H1 (cell line): Measurements from ENCODE around the gene ADCY5. TPM values are rescaled to one million over a fixed set of nuclear protein-coding genes. Genes with fewer than 3 reads are reported as not detected.

Experiments
- CTCF ChIA-PET: fragments of 300-600 bp; sonication (Branson Sonifier 250); formaldehyde crosslinking; loops from one replicate; lab custom pipeline; 2021; ENCODE audit not compliant: partially characterized antibody; lab: Charles Lee
- POLR2A ChIA-PET: fragments of 300-600 bp; sonication (Branson Sonifier 250); formaldehyde crosslinking; loops from one replicate; lab custom pipeline; 2021; ENCODE audit warnings: inconsistent platforms; ENCODE audit not compliant: partially characterized antibody; lab: Charles Lee
- DNase-seq, 2 experiments: peaks; one replicate each; pipeline versions ENCODE4 v3.0.0 to v3.0.0-alpha.2; 2010 to 2022; ENCODE audit warnings: low spot score in 2 of 2, low read depth in 1 of 2, mixed read lengths in 1 of 2
- FAIRE-seq: peaks from 2 replicates; lab custom pipeline; 2011; peaks lifted over from hg19 to GRCh38; lab: Jason Lieb, UNC
- H2AFZ ChIP-seq: 2 replicates; pipeline ENCODE4 v1.8.1; 2012; ENCODE audit warnings: low read length, inconsistent platforms
- H2AK5ac ChIP-seq: 2 replicates; pipeline ENCODE4 v1.6.1; 2013; ENCODE audit warnings: low read depth, low read length
- H2BK120ac ChIP-seq: replicated peaks from 2 replicates; pipeline ENCODE3; 2013; ENCODE audit warnings: low read depth, low read length, inconsistent platforms
- H2BK12ac ChIP-seq: 2 replicates; pipeline ENCODE4 v1.6.1; 2013; ENCODE audit warnings: low read depth, low read length
- H2BK15ac ChIP-seq: 2 replicates; pipeline ENCODE4 v1.6.1; 2013; ENCODE audit warnings: low read length
- H2BK20ac ChIP-seq: 2 replicates; pipeline ENCODE4 v1.6.1; 2013; ENCODE audit warnings: low read length
- H2BK5ac ChIP-seq: 2 replicates; pipeline ENCODE4 v1.6.1; 2013; ENCODE audit warnings: low read depth, low read length
- H3K14ac ChIP-seq: 2 replicates; pipeline ENCODE4 v1.6.1; 2013; ENCODE audit warnings: inconsistent platforms; ENCODE audit not compliant: insufficient read length
- H3K18ac ChIP-seq: 2 replicates; pipeline ENCODE4 v1.6.1; 2013; ENCODE audit warnings: low read length; ENCODE audit errors: extremely low read depth
- H3K23ac ChIP-seq: 2 replicates; pipeline ENCODE4 v1.6.1; 2013; ENCODE audit warnings: inconsistent platforms; ENCODE audit not compliant: insufficient read length
- H3K23me2 ChIP-seq: 2 replicates; pipeline ENCODE4 v1.6.1; 2013; ENCODE audit warnings: low read depth, low read length
- H3K27ac ChIP-seq: 2 replicates; pipeline ENCODE4 v1.6.1; 2011; ENCODE audit warnings: low read depth, low read length, inconsistent platforms
- H3K27me3 ChIP-seq, 4 experiments: replicated peaks in 1 of 4; 1 replicate in 1 of 4; 2 replicates in 3 of 4; pipeline versions ENCODE4 v1.6.1 to v1.8.1; 2011 to 2013; ENCODE audit warnings: low read length in 3 of 4, mild to moderate bottlenecking in 3 of 4, inconsistent platforms in 2 of 4, mixed read lengths in 2 of 4, moderate library complexity in 1 of 4; ENCODE audit not compliant: control insufficient read depth in 3 of 4, insufficient read depth in 3 of 4; ENCODE audit errors: extremely low read depth in 1 of 4
- H3K36me3 ChIP-seq, 4 experiments: 2 replicates each; pipeline versions ENCODE4 v1.6.1 to v1.8.1; 2011 to 2013; ENCODE audit warnings: mild to moderate bottlenecking in 4 of 4, low read length in 3 of 4, moderate library complexity in 2 of 4, control low read depth in 1 of 4, inconsistent platforms in 1 of 4; ENCODE audit not compliant: insufficient read depth in 4 of 4, control insufficient read depth in 2 of 4
- H3K4ac ChIP-seq: replicated peaks from 2 replicates; pipeline ENCODE3; 2013; ENCODE audit warnings: low read length, low read depth, mixed read lengths, inconsistent platforms; ENCODE audit not compliant: insufficient read length
- H3K4me1 ChIP-seq, 4 experiments: replicated peaks in 1 of 4; 1 replicate in 1 of 4; 2 replicates in 3 of 4; pipeline versions ENCODE4 v1.6.1 to v1.8.1; 2011 to 2013; ENCODE audit warnings: low read length in 3 of 4, inconsistent platforms in 2 of 4, mixed read lengths in 1 of 4; ENCODE audit not compliant: insufficient read depth in 4 of 4, control insufficient read depth in 3 of 4
- H3K4me2 ChIP-seq, 2 experiments: 2 replicates each; pipeline versions ENCODE4 v1.6.1 to v1.8.1; 2011 to 2013; ENCODE audit warnings: low read depth in 2 of 2, low read length in 2 of 2, control low read depth in 1 of 2, inconsistent platforms in 1 of 2, mild to moderate bottlenecking in 1 of 2; ENCODE audit not compliant: insufficient read depth in 1 of 2
- H3K4me3 ChIP-seq, 4 experiments: fragments of 200-600, 300-600 bp in 1 of 4; sonication (generic), shearing (Covaris generic), sonication (Bioruptor Twin) in 1 of 4; 2 replicates each; pipeline versions ENCODE4 v1.5.1 to v1.8.1; 2011 to 2016; ENCODE audit warnings: low read length in 4 of 4, low read depth in 3 of 4, control low read depth in 2 of 4, inconsistent platforms in 2 of 4, mild to moderate bottlenecking in 2 of 4, mixed read lengths in 1 of 4, moderate library complexity in 1 of 4; ENCODE audit not compliant: insufficient read depth in 2 of 4; ENCODE audit errors: extremely low read depth in 1 of 4
- H3K56ac ChIP-seq: replicated peaks from 2 replicates; pipeline ENCODE3; 2013; ENCODE audit warnings: low read depth, mild to moderate bottlenecking, mixed read lengths, low read length, inconsistent platforms; ENCODE audit not compliant: insufficient read length
- H3K79me1 ChIP-seq: 2 replicates; pipeline ENCODE4 v1.6.1; 2013; ENCODE audit warnings: low read depth, low read length, control low read depth
- H3K79me2 ChIP-seq, 2 experiments: 2 replicates each; pipeline versions ENCODE4 v1.6.1 to v1.8.1; 2012 to 2013; ENCODE audit warnings: low read length in 2 of 2, mild to moderate bottlenecking in 2 of 2, inconsistent platforms in 1 of 2; ENCODE audit not compliant: insufficient read depth in 2 of 2, control insufficient read depth in 1 of 2
- H3K9ac ChIP-seq, 4 experiments: replicated peaks in 1 of 4; 1 replicate in 1 of 4; 2 replicates in 3 of 4; pipeline versions ENCODE4 v1.6.1 to v1.8.1; 2011 to 2013; ENCODE audit warnings: low read depth in 3 of 4, low read length in 3 of 4, control low read depth in 2 of 4, mild to moderate bottlenecking in 2 of 4, moderate library complexity in 2 of 4, inconsistent platforms in 1 of 4; ENCODE audit errors: extremely low read depth in 1 of 4
- H3K9me3 ChIP-seq, 2 experiments: 2 replicates each; pipeline versions ENCODE4 v1.6.1 to v1.8.1; 2012 to 2013; ENCODE audit warnings: mild to moderate bottlenecking in 2 of 2, moderate library complexity in 2 of 2, control low read depth in 1 of 2, inconsistent platforms in 1 of 2, low read depth in 1 of 2, low read length in 1 of 2, mixed read lengths in 1 of 2; ENCODE audit not compliant: insufficient read depth in 2 of 2
- H4K20me1 ChIP-seq, 2 experiments: replicated peaks in 1 of 2; 2 replicates each; pipeline versions ENCODE3 to v1.8.1; 2011 to 2013; ENCODE audit warnings: inconsistent platforms in 2 of 2, low read length in 2 of 2, mild to moderate bottlenecking in 1 of 2; ENCODE audit not compliant: insufficient read depth in 2 of 2, control insufficient read depth in 1 of 2
- H4K5ac ChIP-seq: 2 replicates; pipeline ENCODE4 v1.6.1; 2013; ENCODE audit warnings: low read length, low read depth, mixed read lengths, inconsistent platforms; ENCODE audit not compliant: insufficient read length
- H4K8ac ChIP-seq: 2 replicates; pipeline ENCODE4 v1.8.0; 2013; ENCODE audit warnings: mild to moderate bottlenecking, moderate library complexity, low read length, inconsistent platforms; ENCODE audit not compliant: insufficient read depth; ENCODE audit errors: extremely low read depth
- H4K91ac ChIP-seq: replicated peaks from 2 replicates; pipeline ENCODE3; 2013; ENCODE audit warnings: low read length, mixed read lengths, inconsistent platforms; ENCODE audit not compliant: insufficient read length
- BCL11A ChIP-seq, 2 experiments: IDR thresholded peaks; one replicate each; pipeline ENCODE4 v1.6.1; 2011; ENCODE audit warnings: low read depth in 2 of 2, low read length in 2 of 2, mild to moderate bottlenecking in 2 of 2
- BRCA1 ChIP-seq: IDR thresholded peaks from 2 replicates; pipeline ENCODE4 v1.6.1; 2012; ENCODE audit warnings: low read depth, low read length, improper control_type of control experiment
- CBX5 ChIP-seq: fragments of 300-800, 300-1000 bp; sonication (generic); IDR thresholded peaks from 2 replicates; pipeline ENCODE4 v1.7.1; 2016; ENCODE audit warnings: antibody characterized with exemption, low read length, low read depth
- GABPA ChIP-seq: IDR thresholded peaks from 2 replicates; pipeline ENCODE4 v1.6.1; 2011; ENCODE audit warnings: mild to moderate bottlenecking, low read length, moderate library complexity, borderline replicate concordance; ENCODE audit not compliant: insufficient read depth
- JUN ChIP-seq: IDR thresholded peaks from 2 replicates; pipeline ENCODE4 v1.6.1; 2011; ENCODE audit warnings: low read depth, mild to moderate bottlenecking, improper control_type of control experiment, low read length
- KDM1A ChIP-seq: fragments of 200-600, 300-600 bp; sonication (generic); IDR thresholded peaks from 2 replicates; pipeline ENCODE4 v1.7.1; 2016; ENCODE audit warnings: mild to moderate bottlenecking, low read length, borderline replicate concordance
- MAFK ChIP-seq: IDR thresholded peaks from 2 replicates; pipeline ENCODE4 v1.6.1; 2012; ENCODE audit warnings: low read depth, mild to moderate bottlenecking, improper control_type of control experiment, low read length
- NRF1 ChIP-seq: IDR thresholded peaks from 2 replicates; pipeline ENCODE4 v1.6.1; 2011; ENCODE audit warnings: mild to moderate bottlenecking, low read depth, low read length, improper control_type of control experiment
- PHF8 ChIP-seq: fragments of 200-600 bp; sonication (generic); conservative IDR thresholded peaks from 2 replicates; pipeline ENCODE4 v1.7.1; 2012; ENCODE audit warnings: low read depth, mild to moderate bottlenecking, inconsistent platforms, low read length, moderate library complexity
- RBBP5 ChIP-seq: IDR thresholded peaks from 2 replicates; pipeline ENCODE4 v1.7.1; 2012; ENCODE audit warnings: low read depth, mild to moderate bottlenecking, inconsistent platforms, low read length, moderate library complexity, borderline replicate concordance
- SP4 ChIP-seq: IDR thresholded peaks from 2 replicates; pipeline ENCODE4 v1.6.1; 2012; ENCODE audit warnings: low read length, inconsistent platforms
- SRF ChIP-seq: IDR thresholded peaks from 2 replicates; pipeline ENCODE4 v1.6.1; 2011; ENCODE audit warnings: mild to moderate bottlenecking, low read depth, low read length, moderate library complexity
- SUZ12 ChIP-seq: fragments of 200-600 bp; sonication (generic); IDR thresholded peaks from 2 replicates; pipeline ENCODE4 v1.6.1; 2012; ENCODE audit warnings: mild to moderate bottlenecking, inconsistent platforms, low read length, moderate library complexity, mixed read lengths
- WGBS, 2 experiments: shearing (Covaris generic) in 1 of 2; methylation state at CpG; one replicate each; pipeline versions ENCODE4 v1.1.6 to v1.1.7; 2013 to 2015; ENCODE audit warnings: low lambda C conversion rate in 2 of 2, mixed read lengths in 2 of 2, inconsistent platforms in 1 of 2, low coverage in 1 of 2, missing lambda C conversion rate in 1 of 2; ENCODE audit not compliant: insufficient replicate concordance in 2 of 2, insufficient coverage in 1 of 2, insufficient read length in 1 of 2; ENCODE audit errors: extremely low coverage in 1 of 2, missing lambda C conversion rate in 1 of 2; 5-methylcytosine and 5-hydroxymethylcytosine counted together
- polyA plus RNA-seq, 7 experiments: library from polyadenylated mRNA; depleted of rRNA in 3 of 7; stranded (reverse) in 5 of 7; unstranded in 2 of 7; fragments of >200 nt in 5 of 7; fragments of 200-250 nt in 2 of 7; gene quantifications; 1 replicate in 5 of 7; 2 replicates in 1 of 7; 4 replicates in 1 of 7; pipeline versions ENCODE4 v1.2.1 to v1.2.3, GENCODE V29; 2011 to 2013; ENCODE audit warnings: missing spikeins in 2 of 7, mixed read lengths in 2 of 7
- total RNA-seq: library from RNA; stranded (reverse); fragmentation: NEBNext Ultra II Directional; extraction: Animal tissue kit (Norgen Biotek cat#: 25700); gene quantifications from 2 replicates; pipeline ENCODE4 v1.2.1, GENCODE V29; 2021

Gene ADCY5
- total and polyA plus RNA-seq, 2 of the 8 experiments (the other 6 are each of a cell fraction or from before 2014, with no cell fraction given), result 18.9 to 40.8 TPM

- H4K5ac ChIP-seq, result peak overlapping the region; percentile 82
- H4K91ac ChIP-seq, result peak overlapping the region; percentile 100
- H4K20me1 ChIP-seq, result no peaks in the 10 kb centered on the region
- H3K4me1 ChIP-seq, result peaks cover 22 to 57% (median 34%) of the 10 kb centered on the region in 4 experiments
- no peaks in the 10 kb centered on the region for H3K9me3 ChIP-seq
- 65% methylated on average over 5 of the region's 5 CpGs; no CpG with 5 or more reads in 1 of the 2 experiments for WGBS, 2 experiments
- peak overlapping the region; percentile 94; the same call in 1 of the 2 replicates for H2AK5ac ChIP-seq
- H4K8ac ChIP-seq, result 0 out of 2 replicates have a peak overlapping the region, but pooled peaks have one; percentile 23
- H2BK12ac ChIP-seq, result peak overlapping the region; percentile 7; the same call in 1 of the 2 replicates
- peak overlapping the region; percentile 69 for H3K4ac ChIP-seq
- 0 out of 2 replicates have a peak, but pooled peaks cover 5% of the 10 kb centered on the region for H3K79me1 ChIP-seq
- TF ChIP-seq SP4 (no peak), BRCA1 (no peak), GABPA (no peak), JUN (no peak), KDM1A (no peak), MAFK (no peak), SUZ12 (no peak), RBBP5 (no peak), NRF1 (no peak), BCL11A (IDR thresholded peaks at IDR 0.05; ENCODE audit: low read depth in 2 of 2, low read length in 2 of 2) (no peak), PHF8 (no peak), CBX5 (no peak), SRF (no peak)
- H3K27me3 ChIP-seq, result no peaks in the 10 kb centered on the region; a peak in 1 of 7 replicates
- no peak overlapping the region for H3K14ac ChIP-seq
- H3K56ac ChIP-seq, result peak overlapping the region; percentile 35
- peak overlapping the region in 3 of 4 experiments; percentile 20 to 50 (median 33); a peak in 6 of 8 replicates for H3K4me3 ChIP-seq
- H2BK120ac ChIP-seq, result peak overlapping the region; percentile 38
- H3K79me2 ChIP-seq, result peaks cover 0 to 31% of the 10 kb centered on the region in 2 experiments; a peak in 2 of 4 replicates
- H3K36me3 ChIP-seq, result no peaks in the 10 kb centered on the region; a peak in 1 of 8 replicates
- H3K4me2 ChIP-seq, result peak overlapping the region; percentile 63 to 66
- POLR2A ChIA-PET, result interaction anchor here (1.1 to 3.7 kb wide), 10 partner anchors 9 to 338 kb away, joined by 3 to 35 read pairs (median 9); partner anchors contain the start of gene ADCY5
- peak overlapping the region; percentile 98; the same call in 1 of the 2 replicates for H2BK15ac ChIP-seq
- peak overlapping the region; percentile 78; the same call in 1 of the 2 replicates for H3K27ac ChIP-seq
- no peak overlapping the region for H3K23ac ChIP-seq
- H3K9ac ChIP-seq, result no peak overlapping the region
- no peak overlapping the region for H2AFZ ChIP-seq
- DNase-seq, result no peak
- peak overlapping the region; percentile 96 for H2BK20ac ChIP-seq
- H2BK5ac ChIP-seq, result peak overlapping the region; percentile 97; the same call in 1 of the 2 replicates
- CTCF ChIA-PET, result interaction anchor here (0.6 to 3.8 kb wide), 15 partner anchors 8 to 371 kb away, joined by 3 to 39 read pairs (median 6); partner anchors contain the start of gene ADCY5
- H3K18ac ChIP-seq, result peak overlapping the region; percentile 98
- peaks cover 10% of the 10 kb centered on the region; the same call in 1 of the 2 replicates for H3K23me2 ChIP-seq
- no peak for FAIRE-seq
Measured at GRCh38 chr3:123313889-123314288, 135.0 kb downstream of the ADCY5 start.
